BJ (cell line): ENCODE results near the gene NBDY. TPM values are rescaled to one million over a fixed set of nuclear protein-coding genes. Genes with fewer than 3 reads are reported as not detected.

ENCODE experiments used
- CTCF ChIA-PET: fragments of 350-600 bp; formaldehyde crosslinking; extraction: SDS; loops from one replicate; lab custom pipeline; 2021; ENCODE audit warnings: antibody characterized with exemption, inconsistent platforms; lab: Yijun Ruan, JAX
- POLR2A ChIA-PET: fragments of 300-600 bp; sonication (Branson Sonifier 250); formaldehyde crosslinking; extraction: SDS; loops from one replicate; lab custom pipeline; 2021; ENCODE audit warnings: antibody characterized with exemption; lab: Charles Lee
- DNase-seq: peaks from one replicate; pipeline ENCODE4 v3.0.0-alpha.2; 2011; ENCODE audit warnings: low read depth
- H3K27me3 ChIP-seq: 2 replicates; pipeline ENCODE4 v1.6.0; 2011; ENCODE audit warnings: low read length; ENCODE audit not compliant: control insufficient read depth, insufficient read depth
- H3K36me3 ChIP-seq: 2 replicates; pipeline ENCODE4 v1.5.1; 2011; ENCODE audit warnings: low read length; ENCODE audit not compliant: control insufficient read depth, insufficient read depth
- H3K4me3 ChIP-seq: 2 replicates; pipeline ENCODE4 v1.5.1; 2011; ENCODE audit warnings: low read depth, mild to moderate bottlenecking, control low read depth, low read length
- CTCF ChIP-seq: IDR thresholded peaks from 2 replicates; pipeline ENCODE4 v1.5.1; 2011; ENCODE audit warnings: low read depth, mild to moderate bottlenecking, control low read depth, inconsistent platforms, low read length, moderate library complexity; ENCODE audit not compliant: insufficient read depth
- polyA plus RNA-seq: library from polyadenylated mRNA; depleted of rRNA; stranded (reverse); fragments of >200 nt; gene quantifications from 2 replicates; pipeline ENCODE4 v1.2.3, GENCODE V29; 2011

The NBDY gene
- polyA plus RNA-seq, 1 experiment = 38.8 TPM

GRCh38 chrX:56788229-56788628, 59.2 kb downstream of the NBDY start:
- Histone ChIP-seq H3K4me3 (no peak overlapping the region), H3K36me3 (no peaks in the 10 kb centered on the region; the same call in 1 of the 2 replicates), H3K27me3 (no peaks in the 10 kb centered on the region)
- DNase-seq = no peak
- ChIA-PET POLR2A (no interaction called here), CTCF (no interaction called here)
- TF ChIP-seq CTCF = no peak

DNA sequence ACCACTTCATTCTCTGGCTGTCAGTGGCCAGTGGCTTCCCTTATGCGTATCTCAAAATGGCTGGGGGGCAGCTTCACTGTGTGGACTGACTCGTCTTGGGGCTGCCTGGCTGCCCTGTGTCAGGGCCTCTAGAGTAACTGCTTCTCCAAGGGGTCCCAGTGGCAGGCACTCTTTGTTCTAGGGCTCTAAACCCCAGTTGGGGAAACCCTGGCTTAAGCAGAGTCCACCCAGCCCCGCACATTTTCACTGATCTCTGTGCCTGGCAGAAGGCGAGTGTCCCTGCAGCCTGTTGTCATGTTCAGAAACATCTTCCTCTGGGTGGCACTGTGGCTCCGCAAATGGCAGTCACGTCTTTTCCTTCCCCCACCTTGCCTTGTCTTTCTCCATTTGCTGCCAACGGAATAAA, 59.7 kb downstream of the NBDY start:
- TF ChIP-seq CTCF = no peak
- DNase-seq = no peak

GRCh38 chrX:56789518-56790070, 60.6 kb downstream of the NBDY start:
- no peak for TF ChIP-seq CTCF
- Histone ChIP-seq H3K36me3 (no peaks in the 10 kb centered on the region; the same call in 1 of the 2 replicates), H3K27me3 (no peaks in the 10 kb centered on the region), H3K4me3 (no peak overlapping the region)
- CTCF ChIA-PET = no interaction called here
- no peak for DNase-seq
- POLR2A ChIA-PET = no interaction called here

More for the DNA sequence above, 59.7 kb downstream of the NBDY start:
- POLR2A ChIA-PET = no interaction called here
- H3K27me3 ChIP-seq = no peaks in the 10 kb centered on the region
- CTCF ChIA-PET = no interaction called here
- H3K4me3 ChIP-seq = no peak overlapping the region
- no peaks in the 10 kb centered on the region; the same call in 1 of the 2 replicates for H3K36me3 ChIP-seq

DNA sequence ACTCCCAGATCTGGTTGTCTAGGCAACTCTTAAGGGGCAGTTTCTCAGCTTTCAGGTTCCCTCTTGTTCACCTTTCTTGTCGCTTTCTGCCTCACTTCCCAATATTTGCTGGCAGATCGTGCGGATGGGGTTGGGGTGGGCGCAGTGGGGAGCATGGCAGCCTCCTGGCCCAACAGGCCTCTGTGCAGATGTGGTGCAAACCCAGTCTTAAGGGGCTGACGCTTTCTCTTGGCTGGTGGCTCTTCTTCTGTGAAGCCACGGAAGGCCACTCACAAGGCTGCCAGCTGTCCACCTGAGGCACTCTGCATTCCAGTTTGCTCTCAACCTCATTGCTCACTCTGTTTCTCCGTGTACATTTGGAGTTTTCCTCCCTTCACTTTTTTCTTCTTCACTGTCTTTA, 61.7 kb downstream of the NBDY start:
- Histone ChIP-seq H3K4me3 (no peak overlapping the region), H3K36me3 (no peaks in the 10 kb centered on the region; the same call in 1 of the 2 replicates), H3K27me3 (no peaks in the 10 kb centered on the region)
- ChIA-PET CTCF (no interaction called here), POLR2A (no interaction called here)
- no peak for DNase-seq
- TF ChIP-seq CTCF = no peak

DNA sequence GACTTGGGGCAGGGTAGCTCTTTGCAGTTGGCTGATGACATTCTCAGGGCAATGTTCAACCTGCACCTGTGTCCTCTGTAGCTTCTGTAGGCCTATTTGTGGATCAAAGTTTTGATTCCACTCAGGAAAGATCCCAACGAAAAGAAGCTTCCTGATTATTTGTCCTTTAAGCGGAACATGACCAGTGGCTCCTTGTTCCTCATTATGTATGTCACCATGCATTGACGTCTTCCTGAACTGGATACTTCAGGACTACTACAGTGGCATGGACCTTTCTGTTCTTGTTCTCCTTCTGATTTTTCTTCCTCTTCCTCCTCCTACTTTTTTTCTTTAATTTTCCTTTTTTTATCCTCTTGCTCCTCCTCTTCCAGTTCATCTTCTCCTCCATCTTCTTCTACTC, 62.4 kb downstream of the NBDY start:
- ChIA-PET POLR2A (no interaction called here), CTCF (no interaction called here)
- Histone ChIP-seq H3K36me3 (no peaks in the 10 kb centered on the region; the same call in 1 of the 2 replicates), H3K4me3 (no peak overlapping the region), H3K27me3 (no peaks in the 10 kb centered on the region)
- no peak for DNase-seq
- no peak for TF ChIP-seq CTCF
